Occipital lobe (tissue), 1 donor: ENCODE results near the gene OR14C36. TPM values are rescaled to one million over a fixed set of nuclear protein-coding genes. Genes with fewer than 3 reads are reported as not detected.

ENCODE experiments used
- total RNA-seq: library from RNA; depleted of rRNA; stranded (reverse); fragments of >200 nt; gene quantifications from one replicate; pipeline ENCODE4 v1.2.3, GENCODE V29; 2014

The OR14C36 gene
- total RNA-seq, 1 donor from 2014 or later = not detected

Other genes starting within 250 kb of the OR14C36 start
- gene OR2M5, start 203.6 kb upstream of the OR14C36 start, total RNA-seq = not detected
- not detected for gene OR2M2, start 174.0 kb upstream of the OR14C36 start, total RNA-seq
- 0.16 TPM for gene OR2M3, start 151.5 kb upstream of the OR14C36 start, total RNA-seq
- 0.31 TPM for gene OR2M4, start 117.4 kb upstream of the OR14C36 start, total RNA-seq
- gene OR2T33, start 70.8 kb upstream of the OR14C36 start, total RNA-seq = not detected
- gene OR2T12, start 45.4 kb upstream of the OR14C36 start, total RNA-seq = not detected
- gene OR2M7, start 24.2 kb upstream of the OR14C36 start, total RNA-seq = not detected
- not detected for gene OR2T4, start 12.9 kb downstream of the OR14C36 start, total RNA-seq
- gene OR2T6, start 27.0 kb downstream of the OR14C36 start, total RNA-seq = 0.31 TPM
- gene OR2T1, start 54.3 kb downstream of the OR14C36 start, total RNA-seq = not detected
- gene OR2T2, start 96.9 kb downstream of the OR14C36 start, total RNA-seq = not detected
- gene OR2T3, start 124.6 kb downstream of the OR14C36 start, total RNA-seq = not detected
- gene OR2T5, start 139.8 kb downstream of the OR14C36 start, total RNA-seq = not detected
- not detected for gene OR2G6, start 159.3 kb downstream of the OR14C36 start, total RNA-seq
- not detected for gene OR2T29, start 214.0 kb downstream of the OR14C36 start, total RNA-seq
- not detected for gene OR2T34, start 226.0 kb downstream of the OR14C36 start, total RNA-seq
- not detected for gene OR2T10, start 248.9 kb downstream of the OR14C36 start, total RNA-seq